HG03066 (cell line): ENCODE results near the gene GNB2.

Experiments
- ATAC-seq: cut with Tn5 transposase; IDR thresholded peaks from one replicate; pipeline ENCODE4 v1.9.1; 2021; ENCODE audit warnings: low read depth; ENCODE audit not compliant: unreplicated experiment

Gene GNB2

GRCh38 chr7:100680576-100681271 is 7.2 kb downstream of the GNB2 start:
- no peak for ATAC-seq

GRCh38 chr7:100681491-100682227 is 8.1 kb downstream of the GNB2 start:
- no peak for ATAC-seq

GRCh38 chr7:100682228-100682741 is 8.7 kb downstream of the GNB2 start:
- no peak for ATAC-seq

GRCh38 chr7:100682991-100683658 is 9.6 kb downstream of the GNB2 start:
- ATAC-seq = no peak

GRCh38 chr7:100683659-100684533 is 10.4 kb downstream of the GNB2 start:
- ATAC-seq = no peak

GRCh38 chr7:100684534-100685042 is 11.0 kb downstream of the GNB2 start:
- no peak for ATAC-seq

GRCh38 chr7:100685049-100685605 is 11.6 kb downstream of the GNB2 start:
- ATAC-seq = no peak

- ATAC-seq = no peak
Measured at GRCh38 chr7:100685631-100686145, 12.1 kb downstream of the GNB2 start.

GRCh38 chr7:100686201-100686821 is 12.8 kb downstream of the GNB2 start:
- ATAC-seq = no peak

- ATAC-seq = no peak
Measured at GRCh38 chr7:100686822-100687211, 13.3 kb downstream of the GNB2 start.

GRCh38 chr7:100687261-100687660 is 13.7 kb downstream of the GNB2 start:
- ATAC-seq = no peak

- no peak for ATAC-seq
Measured at GRCh38 chr7:100687751-100688300, 14.3 kb downstream of the GNB2 start.

GRCh38 chr7:100688326-100688860 is 14.9 kb downstream of the GNB2 start:
- ATAC-seq = no peak

- ATAC-seq = no peak
Measured at GRCh38 chr7:100689230-100690135, 15.9 kb downstream of the GNB2 start.

GRCh38 chr7:100691676-100692577 is 18.4 kb downstream of the GNB2 start:
- ATAC-seq = no peak

- no peak for ATAC-seq
Measured at GRCh38 chr7:100692578-100692961, 19.0 kb downstream of the GNB2 start.
